ENCODE data around the gene HSPA1L. TPM values are rescaled to one million over a fixed set of nuclear protein-coding genes. Genes with fewer than 3 reads are reported as not detected.
"Not testable (repeated sequence)": the region's sequence is repeated elsewhere in the genome, so short reads cannot be mapped to it uniquely, and the experiment has no call there.

Gene HSPA1L
- total and polyA plus RNA-seq, 3 experiments from 2014 or later: 3.0 to 3.8 (median 3.5) TPM

- Histone ChIP-seq H3K27me3 (ENCODE audit: insufficient read depth, low read length, poor library complexity, severe bottlenecking) (no peaks in the 10 kb centered on the region), H3K36me3 (ENCODE audit: insufficient read depth, low read length) (peaks cover 12% of the 10 kb centered on the region), H3K27ac (ENCODE audit: low read depth, low read length) (peak within 1 kb of the TSS; percentile 93), H3K9me3 (ENCODE audit: low read length) (no peaks in the 10 kb centered on the region), H3K4me3 (ENCODE audit: low read length) (peak within 1 kb of the TSS; percentile 95), H3K4me1 (ENCODE audit: insufficient read depth, low read length) (peaks cover 12% of the 10 kb centered on the region)
- H3K4me1 Mint-ChIP-seq: peaks cover 17 to 45% (median 28%) of the 10 kb centered on the region in 3 donors
- no peaks in the 10 kb centered on the region for H3K27me3 Mint-ChIP-seq
- H3K4me3 Mint-ChIP-seq: peak within 1 kb of the TSS; percentile 83 to 94 (median 91)
- DNase-seq: peak; percentile 95 to 98 (median 97)
- ChIA-PET POLR2A (interaction anchor here (0.6 to 2.1 kb wide), 16 partner anchors 8 to 266 kb away, joined by 3 to 18 read pairs (median 4); partner anchors contain the start of genes DDAH2, GPANK1, HSPA1A and HSPA1B), CTCF (interaction anchor here (0.8 to 3.4 kb wide), 19 partner anchors 9 to 154 kb away, joined by 3 to 21 read pairs (median 5); partner anchors contain the start of genes BAG6, DDAH2, HSPA1A and HSPA1B)
- no peaks in the 10 kb centered on the region for H3K9me3 Mint-ChIP-seq
- peaks cover 9 to 46% (median 11%) of the 10 kb centered on the region in 3 donors for H3K36me3 Mint-ChIP-seq
- peak within 1 kb of the TSS; percentile 85 to 97 (median 94) for H3K27ac Mint-ChIP-seq
These were observed 8.4 kb downstream of the HSPA1L start, which contains the start of gene LSM2 for GRCh38 chr6:31806470-31807272. LSM2 (minus strand) TSS chr6:31806966; CDS start chr6:31806757, 209 bp downstream.

- Mint-ChIP-seq H3K36me3 (peaks cover 6 to 45% (median 10%) of the 10 kb centered on the region in 3 donors), H3K9me3 (no peaks in the 10 kb centered on the region)
These were observed 9.1 kb downstream of the HSPA1L start for GRCh38 chr6:31805939-31806469.

GRCh38 chr6:31801031-31801927 is 13.8 kb downstream of the HSPA1L start:
- Mint-ChIP-seq H3K4me1 (peaks cover 20 to 52% (median 25%) of the 10 kb centered on the region in 3 donors), H3K27ac (peak overlapping the region in 2 of 8 donors; percentile 32 to 36), H3K36me3 (peaks cover 0 to 19% (median 2%) of the 10 kb centered on the region in 3 donors)
- not testable (repeated sequence) for H3K9me3 Mint-ChIP-seq; H3K27ac ChIP-seq (ENCODE audit: low read depth, low read length); DNase-seq; H3K9me3 ChIP-seq (ENCODE audit: low read length); H3K4me3 Mint-ChIP-seq; H3K4me3 ChIP-seq (ENCODE audit: low read length); H3K27me3 Mint-ChIP-seq; H3K36me3 ChIP-seq (ENCODE audit: insufficient read depth, low read length); H3K27me3 ChIP-seq (ENCODE audit: insufficient read depth, low read length, poor library complexity, severe bottlenecking)
- H3K4me1 ChIP-seq (ENCODE audit: insufficient read depth, low read length): peaks cover 32% of the 10 kb centered on the region
- CTCF ChIA-PET: interaction anchor here (1.0 to 2.3 kb wide), 2 partner anchors 13 to 29 kb away, joined by 4 to 5 read pairs; no protein-coding TSS in a partner anchor
- POLR2A ChIA-PET: interaction anchor here (0.7 kb wide), 1 partner anchor 94 kb away, joined by 6 read pairs; no protein-coding TSS in a partner anchor

More at GRCh38 chr6:31805939-31806469, 9.1 kb downstream of the HSPA1L start:
- Histone ChIP-seq H3K4me1 (ENCODE audit: insufficient read depth, low read length) (peaks cover 12% of the 10 kb centered on the region), H3K4me3 (ENCODE audit: low read length) (peak overlapping the region; percentile 95), H3K27me3 (ENCODE audit: insufficient read depth, low read length, poor library complexity, severe bottlenecking) (no peaks in the 10 kb centered on the region), H3K36me3 (ENCODE audit: insufficient read depth, low read length) (peaks cover 12% of the 10 kb centered on the region), H3K27ac (ENCODE audit: low read depth, low read length) (peak overlapping the region; percentile 93), H3K9me3 (ENCODE audit: low read length) (no peaks in the 10 kb centered on the region)
- H3K4me3 Mint-ChIP-seq: peak overlapping the region; percentile 83 to 94 (median 91)
- no peaks in the 10 kb centered on the region for H3K27me3 Mint-ChIP-seq
- CTCF ChIA-PET: interaction anchor here (1.0 to 3.4 kb wide), 14 partner anchors 9 to 154 kb away, joined by 3 to 21 read pairs (median 6); partner anchors contain the start of genes BAG6, DDAH2, HSPA1A and HSPA1B
- peak overlapping the region; percentile 85 to 97 (median 94) for H3K27ac Mint-ChIP-seq
- peak in 1 of 5 donors; percentile 29 for DNase-seq
- H3K4me1 Mint-ChIP-seq: peaks cover 15 to 44% (median 28%) of the 10 kb centered on the region in 3 donors
- POLR2A ChIA-PET: interaction anchor here (0.9 to 2.1 kb wide), 8 partner anchors 9 to 265 kb away, joined by 3 to 18 read pairs (median 6); partner anchors contain the start of genes DDAH2, HSPA1A, HSPA1L and VARS1

- Histone ChIP-seq H3K36me3 (ENCODE audit: insufficient read depth, low read length) (peaks cover 4% of the 10 kb centered on the region), H3K27me3 (ENCODE audit: insufficient read depth, low read length, poor library complexity, severe bottlenecking) (no peaks in the 10 kb centered on the region), H3K27ac (ENCODE audit: low read depth, low read length) (no peak overlapping the region), H3K4me1 (ENCODE audit: insufficient read depth, low read length) (peaks cover 32% of the 10 kb centered on the region), H3K4me3 (ENCODE audit: low read length) (no peak overlapping the region), H3K9me3 (ENCODE audit: low read length) (no peaks in the 10 kb centered on the region)
- DNase-seq: no peak
- Mint-ChIP-seq H3K27ac (peak overlapping the region in 1 of 8 donors; percentile 10), H3K4me1 (peaks cover 18 to 45% (median 24%) of the 10 kb centered on the region in 3 donors), H3K9me3 (no peaks in the 10 kb centered on the region), H3K27me3 (no peaks in the 10 kb centered on the region), H3K4me3 (no peak overlapping the region), H3K36me3 (peaks cover 0 to 24% (median 2%) of the 10 kb centered on the region in 3 donors)
- CTCF ChIA-PET: interaction anchor here (2.0 to 2.8 kb wide), 3 partner anchors 18 to 70 kb away, joined by 5 to 9 read pairs (median 7); no protein-coding TSS in a partner anchor
- POLR2A ChIA-PET: interaction anchor here (0.5 kb wide), 1 partner anchor 385 kb away, joined by 7 read pairs; no protein-coding TSS in a partner anchor
These were observed 15.3 kb downstream of the HSPA1L start for GRCh38 chr6:31799781-31800180.

GRCh38 chr6:31797588-31797987 is 17.5 kb downstream of the HSPA1L start:
- peak overlapping the region; percentile 85 to 95 (median 93) for H3K27ac Mint-ChIP-seq
- CTCF ChIA-PET: interaction anchor here (1.6 to 3.5 kb wide), 4 partner anchors 8 to 28 kb away, joined by 3 to 21 read pairs (median 10); partner anchors contain the start of gene LSM2

GRCh38 chr6:31796993-31797385 is 18.1 kb downstream of the HSPA1L start:
- Histone ChIP-seq H3K27ac (ENCODE audit: low read depth, low read length) (no peak overlapping the region), H3K4me3 (ENCODE audit: low read length) (no peak overlapping the region), H3K27me3 (ENCODE audit: insufficient read depth, low read length, poor library complexity, severe bottlenecking) (no peaks in the 10 kb centered on the region), H3K4me1 (ENCODE audit: insufficient read depth, low read length) (peaks cover 46% of the 10 kb centered on the region), H3K36me3 (ENCODE audit: insufficient read depth, low read length) (no peaks in the 10 kb centered on the region), H3K9me3 (ENCODE audit: low read length) (no peaks in the 10 kb centered on the region)
- POLR2A ChIA-PET: interaction anchor here (1.3 to 1.5 kb wide), 2 partner anchors 18 to 21 kb away, joined by 3 to 8 read pairs; partner anchors contain the start of genes HSPA1A and HSPA1L
- Mint-ChIP-seq H3K4me1 (peaks cover 32 to 54% (median 35%) of the 10 kb centered on the region in 3 donors), H3K27ac (peak overlapping the region; percentile 85 to 99 (median 94)), H3K36me3 (peaks cover 0 to 24% (median 2%) of the 10 kb centered on the region in 3 donors), H3K4me3 (peak overlapping the region; percentile 49 to 97 (median 63)), H3K27me3 (no peaks in the 10 kb centered on the region), H3K9me3 (no peaks in the 10 kb centered on the region)
- DNase-seq: no peak
- CTCF ChIA-PET: interaction anchor here (1.2 to 3.5 kb wide), 6 partner anchors 10 to 34 kb away, joined by 4 to 21 read pairs (median 10); partner anchors contain the start of gene LSM2

More at GRCh38 chr6:31797588-31797987, 17.5 kb downstream of the HSPA1L start:
- Histone ChIP-seq H3K9me3 (ENCODE audit: low read length) (no peaks in the 10 kb centered on the region), H3K27ac (ENCODE audit: low read depth, low read length) (no peak overlapping the region), H3K27me3 (ENCODE audit: insufficient read depth, low read length, poor library complexity, severe bottlenecking) (no peaks in the 10 kb centered on the region), H3K36me3 (ENCODE audit: insufficient read depth, low read length) (no peaks in the 10 kb centered on the region), H3K4me3 (ENCODE audit: low read length) (peak overlapping the region; percentile 41), H3K4me1 (ENCODE audit: insufficient read depth, low read length) (peaks cover 46% of the 10 kb centered on the region)
- Mint-ChIP-seq H3K4me1 (peaks cover 29 to 50% (median 35%) of the 10 kb centered on the region in 3 donors), H3K36me3 (peaks cover 0 to 20% (median 2%) of the 10 kb centered on the region in 3 donors), H3K4me3 (peak overlapping the region; percentile 52 to 87 (median 69)), H3K27me3 (no peaks in the 10 kb centered on the region), H3K9me3 (no peaks in the 10 kb centered on the region)
- DNase-seq: peak in 2 of 5 donors; percentile 14 to 39
- POLR2A ChIA-PET: no interaction called here
